Body of pancreas (tissue), 4 donors: Measurements from ENCODE around the gene WSB2.

ENCODE experiments used
- CTCF ChIP-seq, 7 experiments: fragments of 450-650 bp in 4 of 7; fragments of 200-600 bp in 3 of 7; sonication (generic) in 3 of 7; IDR thresholded peaks; one replicate each; pipeline ENCODE4 v1.5.1; 2016 to 2019; ENCODE audit warnings: antibody characterized with exemption in 7 of 7
- POLR2A ChIP-seq, 3 donors: fragments of 450-650 bp; IDR thresholded peaks; one replicate each; pipeline ENCODE4 v1.6.1; 2016; ENCODE audit warnings: antibody characterized with exemption in 3 of 3, mild to moderate bottlenecking in 2 of 3

GRCh38 chr12:118089782-118090181 is 28.8 kb upstream of the WSB2 start:
- no peak for TF ChIP-seq POLR2A (IDR thresholded peaks at IDR 0.05)
- TF ChIP-seq CTCF (IDR thresholded peaks at IDR 0.05) = no peak
